Measurements from ENCODE around the gene UQCRQ. TPM values are rescaled to one million over a fixed set of nuclear protein-coding genes. Genes with fewer than 3 reads are reported as not detected.

UQCRQ gene
- total and polyA plus RNA-seq, 2 of the 13 experiments (the other 11 are each of a cell fraction or from before 2014, with no cell fraction given): 257 to 575 TPM

DNA sequence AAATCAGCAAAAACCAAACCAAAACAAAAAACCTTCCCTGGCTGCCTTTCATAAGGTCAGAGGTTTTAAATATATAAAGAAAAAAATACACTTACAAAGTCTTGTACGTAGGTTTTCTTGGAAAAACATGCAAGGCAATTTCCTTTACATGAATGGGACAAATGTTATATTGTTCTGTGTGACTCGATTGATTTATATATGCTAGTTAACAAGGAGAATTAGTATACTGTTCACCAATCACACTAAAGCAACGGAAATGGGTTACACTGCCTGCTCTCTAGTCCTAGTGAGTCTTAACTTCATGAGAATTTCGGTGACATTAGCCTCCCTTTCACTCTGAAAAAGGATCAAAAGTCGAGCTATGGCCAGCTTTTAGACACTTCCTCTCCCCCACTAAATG, 5.7 kb upstream of the UQCRQ start:
- no peak for ATAC-seq
- H3K4me3 ChIP-seq (replicated peaks in 1 of 3; ENCODE audit: insufficient read depth in 1 of 3, low read depth in 2 of 3, low read length in 3 of 3): no peak overlapping the region
- peaks cover 21% of the 10 kb centered on the region for H3K4me1 ChIP-seq (ENCODE audit: insufficient read depth, low read length)
- TF ChIP-seq ZNF737 (CRISPR knock-in tag; IDR thresholded peaks at IDR 0.05; ENCODE audit: borderline replicate concordance): no peak
- TF ChIP-seq, protein P1, sequence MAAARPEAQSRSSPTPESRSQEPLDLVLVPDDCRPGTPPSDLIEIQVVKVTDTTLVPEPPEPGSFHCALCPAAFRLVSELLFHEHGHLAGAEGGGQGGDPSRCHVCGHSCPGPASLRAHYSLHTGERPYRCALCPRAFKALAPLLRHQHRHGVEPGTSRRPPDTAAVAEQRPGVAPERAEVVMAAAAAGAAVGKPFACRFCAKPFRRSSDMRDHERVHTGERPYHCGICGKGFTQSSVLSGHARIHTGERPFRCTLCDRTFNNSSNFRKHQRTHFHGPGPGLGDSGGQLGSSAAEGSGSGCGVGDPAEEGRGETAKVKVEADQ (CRISPR knock-in tag; IDR thresholded peaks at IDR 0.05; ENCODE audit: borderline replicate concordance): no peak
- TF ChIP-seq, protein P2, sequence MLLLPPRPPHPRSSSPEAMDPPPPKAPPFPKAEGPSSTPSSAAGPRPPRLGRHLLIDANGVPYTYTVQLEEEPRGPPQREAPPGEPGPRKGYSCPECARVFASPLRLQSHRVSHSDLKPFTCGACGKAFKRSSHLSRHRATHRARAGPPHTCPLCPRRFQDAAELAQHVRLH (CRISPR knock-in tag; IDR thresholded peaks at IDR 0.05; ENCODE audit: borderline replicate concordance, low read depth): no peak
- TF ChIP-seq PHF20 (CRISPR knock-in tag; IDR thresholded peaks at IDR 0.05): no peak
- TF ChIP-seq, protein P3, sequence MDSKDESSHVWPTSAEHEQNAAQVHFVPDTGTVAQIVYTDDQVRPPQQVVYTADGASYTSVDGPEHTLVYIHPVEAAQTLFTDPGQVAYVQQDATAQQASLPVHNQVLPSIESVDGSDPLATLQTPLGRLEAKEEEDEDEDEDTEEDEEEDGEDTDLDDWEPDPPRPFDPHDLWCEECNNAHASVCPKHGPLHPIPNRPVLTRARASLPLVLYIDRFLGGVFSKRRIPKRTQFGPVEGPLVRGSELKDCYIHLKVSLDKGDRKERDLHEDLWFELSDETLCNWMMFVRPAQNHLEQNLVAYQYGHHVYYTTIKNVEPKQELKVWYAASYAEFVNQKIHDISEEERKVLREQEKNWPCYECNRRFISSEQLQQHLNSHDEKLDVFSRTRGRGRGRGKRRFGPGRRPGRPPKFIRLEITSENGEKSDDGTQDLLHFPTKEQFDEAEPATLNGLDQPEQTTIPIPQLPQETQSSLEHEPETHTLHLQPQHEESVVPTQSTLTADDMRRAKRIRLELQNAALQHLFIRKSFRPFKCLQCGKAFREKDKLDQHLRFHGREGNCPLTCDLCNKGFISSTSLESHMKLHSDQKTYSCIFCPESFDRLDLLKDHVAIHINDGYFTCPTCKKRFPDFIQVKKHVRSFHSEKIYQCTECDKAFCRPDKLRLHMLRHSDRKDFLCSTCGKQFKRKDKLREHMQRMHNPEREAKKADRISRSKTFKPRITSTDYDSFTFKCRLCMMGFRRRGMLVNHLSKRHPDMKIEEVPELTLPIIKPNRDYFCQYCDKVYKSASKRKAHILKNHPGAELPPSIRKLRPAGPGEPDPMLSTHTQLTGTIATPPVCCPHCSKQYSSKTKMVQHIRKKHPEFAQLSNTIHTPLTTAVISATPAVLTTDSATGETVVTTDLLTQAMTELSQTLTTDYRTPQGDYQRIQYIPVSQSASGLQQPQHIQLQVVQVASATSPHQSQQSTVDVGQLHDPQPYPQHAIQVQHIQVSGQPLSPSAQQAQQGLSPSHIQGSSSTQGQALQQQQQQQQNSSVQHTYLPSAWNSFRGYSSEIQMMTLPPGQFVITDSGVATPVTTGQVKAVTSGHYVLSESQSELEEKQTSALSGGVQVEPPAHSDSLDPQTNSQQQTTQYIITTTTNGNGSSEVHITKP (CRISPR knock-in tag; IDR thresholded peaks at IDR 0.05; ENCODE audit: low read depth): no peak
- TF ChIP-seq, protein P4, sequence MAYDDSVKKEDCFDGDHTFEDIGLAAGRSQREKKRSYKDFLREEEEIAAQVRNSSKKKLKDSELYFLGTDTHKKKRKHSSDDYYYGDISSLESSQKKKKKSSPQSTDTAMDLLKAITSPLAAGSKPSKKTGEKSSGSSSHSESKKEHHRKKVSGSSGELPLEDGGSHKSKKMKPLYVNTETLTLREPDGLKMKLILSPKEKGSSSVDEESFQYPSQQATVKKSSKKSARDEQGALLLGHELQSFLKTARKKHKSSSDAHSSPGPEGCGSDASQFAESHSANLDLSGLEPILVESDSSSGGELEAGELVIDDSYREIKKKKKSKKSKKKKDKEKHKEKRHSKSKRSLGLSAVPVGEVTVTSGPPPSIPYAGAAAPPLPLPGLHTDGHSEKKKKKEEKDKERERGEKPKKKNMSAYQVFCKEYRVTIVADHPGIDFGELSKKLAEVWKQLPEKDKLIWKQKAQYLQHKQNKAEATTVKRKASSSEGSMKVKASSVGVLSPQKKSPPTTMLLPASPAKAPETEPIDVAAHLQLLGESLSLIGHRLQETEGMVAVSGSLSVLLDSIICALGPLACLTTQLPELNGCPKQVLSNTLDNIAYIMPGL (CRISPR knock-in tag; IDR thresholded peaks at IDR 0.05; ENCODE audit: borderline replicate concordance in 1 of 2, low read depth in 1 of 2): no peak
- TF ChIP-seq, protein P5, sequence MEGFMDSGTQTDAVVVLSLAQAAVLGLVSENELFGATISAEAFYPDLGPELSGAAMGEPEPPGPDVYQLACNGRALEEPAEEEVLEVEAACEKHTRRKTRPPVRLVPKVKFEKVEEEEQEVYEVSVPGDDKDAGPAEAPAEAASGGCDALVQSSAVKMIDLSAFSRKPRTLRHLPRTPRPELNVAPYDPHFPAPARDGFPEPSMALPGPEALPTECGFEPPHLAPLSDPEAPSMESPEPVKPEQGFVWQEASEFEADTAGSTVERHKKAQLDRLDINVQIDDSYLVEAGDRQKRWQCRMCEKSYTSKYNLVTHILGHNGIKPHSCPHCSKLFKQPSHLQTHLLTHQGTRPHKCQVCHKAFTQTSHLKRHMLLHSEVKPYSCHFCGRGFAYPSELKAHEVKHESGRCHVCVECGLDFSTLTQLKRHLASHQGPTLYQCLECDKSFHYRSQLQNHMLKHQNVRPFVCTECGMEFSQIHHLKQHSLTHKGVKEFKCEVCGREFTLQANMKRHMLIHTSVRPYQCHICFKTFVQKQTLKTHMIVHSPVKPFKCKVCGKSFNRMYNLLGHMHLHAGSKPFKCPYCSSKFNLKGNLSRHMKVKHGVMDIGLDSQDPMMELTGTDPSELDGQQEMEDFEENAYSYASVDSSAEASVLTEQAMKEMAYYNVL (CRISPR knock-in tag; IDR thresholded peaks at IDR 0.05; ENCODE audit: borderline replicate concordance): no peak
- no peak for TF ChIP-seq ZNF317 (CRISPR knock-in tag; IDR thresholded peaks at IDR 0.05)
- no peak for TF ChIP-seq CENPT (CRISPR knock-in tag; IDR thresholded peaks at IDR 0.05; ENCODE audit: low read depth)
- H3K9ac ChIP-seq (ENCODE audit: insufficient read depth, low read depth, low read length): no peak overlapping the region
- no peaks in the 10 kb centered on the region for H3K9me3 ChIP-seq (ENCODE audit: low read length)
- H3K4me2 ChIP-seq (ENCODE audit: low read depth, low read length): no peak overlapping the region
- intact Hi-C loops (cut with micrococcal nuclease; ENCODE audit: unreplicated experiment) (no loop called here), in situ Hi-C loops (cut with HindIII; ENCODE audit: extremely low pct_ligation_motif_present, low pct_unique_long_range_greater_than_20kb) (no loop called here)
- no peak overlapping the region for H2AFZ ChIP-seq (ENCODE audit: low read length)
- H4K20me1 ChIP-seq (ENCODE audit: insufficient read depth, low read length): no peaks in the 10 kb centered on the region
- H3K36me3 ChIP-seq (replicated peaks in 1 of 2; ENCODE audit: control insufficient read depth in 1 of 2, insufficient read depth in 2 of 2, low read length in 2 of 2): no peaks in the 10 kb centered on the region
- H3K27me3 ChIP-seq (ENCODE audit: control insufficient read depth in 1 of 2, insufficient read depth in 2 of 2, low read length in 2 of 2): no peaks in the 10 kb centered on the region; a peak in 1 of 5 replicates
- FAIRE-seq: no peak
- ChIA-PET CTCF (ENCODE audit: low intra/inter-chr PET ratio, low total read pairs) (no interaction called here), POLR2A (interaction anchor here (1.4 kb wide), 2 partner anchors 12 to 22 kb away, joined by 3 to 5 read pairs; no protein-coding TSS in a partner anchor)
- 67% methylated on average over 5 of the region's 5 CpGs for WGBS (ENCODE audit: low lambda C conversion rate)
- no peak for DNase-seq (ENCODE audit: low spot score)
- no peaks in the 10 kb centered on the region for H3K79me2 ChIP-seq (ENCODE audit: insufficient read depth, low read length)
- no peak overlapping the region for H3K27ac ChIP-seq (ENCODE audit: extremely low read length, insufficient read depth, low read length)
- no TSS peak for BruUV-seq (replicated peaks)
